NB4 (cell line): Measurements from ENCODE around the gene ZMAT5.

Experiments used
- MYC ChIP-seq: IDR thresholded peaks from 2 replicates; pipeline ENCODE4 v1.6.1; 2011; ENCODE audit warnings: low read depth, low read length
- POLR2A ChIP-seq: IDR thresholded peaks from 2 replicates; pipeline ENCODE4 v1.6.1; 2011; ENCODE audit warnings: mild to moderate bottlenecking; ENCODE audit not compliant: insufficient read length; ENCODE audit errors: extremely low read depth
- TF ChIP-seq, protein P1 (sequence below): IDR thresholded peaks from one replicate; pipeline ENCODE4 v1.5.1; 2012; ENCODE audit warnings: low read depth, low read length
- TF ChIP-seq, protein P2 (sequence below): IDR thresholded peaks from 2 replicates; pipeline ENCODE4 v1.6.1; 2011; ENCODE audit warnings: low read depth, low read length

DNA sequence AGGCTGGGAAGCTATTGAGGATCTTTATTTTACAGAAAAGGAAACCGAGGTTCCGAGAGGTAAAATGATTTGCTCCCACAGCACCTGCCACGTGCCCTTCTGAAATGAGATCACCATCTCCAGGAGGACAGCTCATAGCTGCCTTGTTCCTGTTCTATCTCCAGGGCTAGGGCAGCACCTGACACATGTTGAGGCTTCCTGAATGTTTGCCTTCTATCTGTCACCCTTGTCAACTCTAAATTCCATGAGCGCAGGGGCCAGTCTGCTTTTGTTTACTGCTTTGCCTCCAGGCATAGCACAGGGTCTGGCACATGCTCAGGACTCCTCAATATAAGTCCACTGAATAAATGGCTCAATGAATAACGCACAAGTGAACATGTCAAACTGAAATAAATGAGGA is 47.2 kb upstream of the ZMAT5 start:
- TF ChIP-seq, protein P1, sequence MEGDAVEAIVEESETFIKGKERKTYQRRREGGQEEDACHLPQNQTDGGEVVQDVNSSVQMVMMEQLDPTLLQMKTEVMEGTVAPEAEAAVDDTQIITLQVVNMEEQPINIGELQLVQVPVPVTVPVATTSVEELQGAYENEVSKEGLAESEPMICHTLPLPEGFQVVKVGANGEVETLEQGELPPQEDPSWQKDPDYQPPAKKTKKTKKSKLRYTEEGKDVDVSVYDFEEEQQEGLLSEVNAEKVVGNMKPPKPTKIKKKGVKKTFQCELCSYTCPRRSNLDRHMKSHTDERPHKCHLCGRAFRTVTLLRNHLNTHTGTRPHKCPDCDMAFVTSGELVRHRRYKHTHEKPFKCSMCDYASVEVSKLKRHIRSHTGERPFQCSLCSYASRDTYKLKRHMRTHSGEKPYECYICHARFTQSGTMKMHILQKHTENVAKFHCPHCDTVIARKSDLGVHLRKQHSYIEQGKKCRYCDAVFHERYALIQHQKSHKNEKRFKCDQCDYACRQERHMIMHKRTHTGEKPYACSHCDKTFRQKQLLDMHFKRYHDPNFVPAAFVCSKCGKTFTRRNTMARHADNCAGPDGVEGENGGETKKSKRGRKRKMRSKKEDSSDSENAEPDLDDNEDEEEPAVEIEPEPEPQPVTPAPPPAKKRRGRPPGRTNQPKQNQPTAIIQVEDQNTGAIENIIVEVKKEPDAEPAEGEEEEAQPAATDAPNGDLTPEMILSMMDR: no peak
- TF ChIP-seq, protein P2, sequence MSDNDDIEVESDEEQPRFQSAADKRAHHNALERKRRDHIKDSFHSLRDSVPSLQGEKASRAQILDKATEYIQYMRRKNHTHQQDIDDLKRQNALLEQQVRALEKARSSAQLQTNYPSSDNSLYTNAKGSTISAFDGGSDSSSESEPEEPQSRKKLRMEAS: no peak
- TF ChIP-seq POLR2A (no peak), MYC (no peak)
